K562 (cell line): Measurements from ENCODE around the gene KCNK7. TPM values are rescaled to one million over a fixed set of nuclear protein-coding genes. Genes with fewer than 3 reads are reported as not detected.

Experiments
- ASH1L ChIP-seq: fragments of 450-650 bp; IDR thresholded peaks from 2 replicates; pipeline ENCODE4 v1.6.1; 2018; ENCODE audit warnings: borderline replicate concordance, mild to moderate bottlenecking, low read depth; ENCODE audit not compliant: partially characterized antibody
- BDP1 ChIP-seq: IDR thresholded peaks from 3 replicates; pipeline ENCODE4 v1.6.1; 2011; ENCODE audit not compliant: insufficient read length, insufficient read depth
- CEBPB ChIP-seq: fragments of 450-650 bp; IDR thresholded peaks from 2 replicates; pipeline ENCODE4 v1.6.1; 2016; ENCODE audit warnings: missing genetic modification characterization, missing compliant biosample characterization
- CHAMP1 ChIP-seq: fragments of 450-650 bp; IDR thresholded peaks from 2 replicates; pipeline ENCODE4 v1.6.1; 2016; ENCODE audit warnings: mild to moderate bottlenecking
- CREM ChIP-seq: IDR thresholded peaks from 2 replicates; pipeline ENCODE4 v1.6.1; 2014; ENCODE audit warnings: antibody characterized with exemption, low read depth
- ELF1 ChIP-seq: fragments of 200-800 bp; sonication (Bioruptor generic); IDR thresholded peaks from 2 replicates; pipeline ENCODE4 v1.6.1; 2016; ENCODE audit warnings: missing genetic modification characterization, missing compliant biosample characterization
- FOXP4 ChIP-seq: sonication (generic); formaldehyde crosslinking; IDR thresholded peaks from 2 replicates; pipeline ENCODE4 v1.8.0; 2022; ENCODE audit warnings: mild to moderate bottlenecking, missing genetic modification reagents, borderline replicate concordance
- KLF6 ChIP-seq: fragments of 250-450 bp; sonication (Bioruptor Pico); IDR thresholded peaks from 2 replicates; pipeline ENCODE4 v1.4.0; 2020; ENCODE audit warnings: mild to moderate bottlenecking, moderate library complexity, borderline replicate concordance
- L3MBTL2 ChIP-seq: fragments of 450-650 bp; IDR thresholded peaks from 2 replicates; pipeline ENCODE4 v1.6.1; 2016; ENCODE audit warnings: mild to moderate bottlenecking, moderate library complexity
- LEF1 ChIP-seq: fragments of 450-650 bp; IDR thresholded peaks from 2 replicates; pipeline ENCODE4 v1.6.1; 2016; ENCODE audit warnings: mild to moderate bottlenecking
- MAFK ChIP-seq: IDR thresholded peaks from 2 replicates; pipeline ENCODE4 v1.6.1; 2011; ENCODE audit warnings: low read length, improper control_type of control experiment
- MIER1 ChIP-seq: fragments of 450-650 bp; IDR thresholded peaks from 2 replicates; pipeline ENCODE4 v1.6.1; 2016; ENCODE audit warnings: antibody characterized with exemption, mild to moderate bottlenecking, low read depth
- NR2F6 ChIP-seq: fragments of 450-650 bp; formaldehyde crosslinking; IDR thresholded peaks from 2 replicates; pipeline ENCODE4 v1.4.0; 2020; ENCODE audit warnings: mild to moderate bottlenecking
- RAD21 ChIP-seq, 2 experiments: fragments of 250-450 bp in 1 of 2; fragments of 450-650 bp in 1 of 2; sonication (Bioruptor Pico) in 1 of 2; formaldehyde crosslinking in 1 of 2; IDR thresholded peaks in 1 of 2; conservative IDR thresholded peaks in 1 of 2; 2 replicates each; pipeline versions ENCODE4 v1.4.0 to v1.8.0; 2020 to 2022; ENCODE audit warnings: mild to moderate bottlenecking in 2 of 2, moderate library complexity in 1 of 2
- RBM15 ChIP-seq: fragments of 200-400 bp; formaldehyde crosslinking; IDR thresholded peaks from 2 replicates; pipeline ENCODE4 v1.6.1; 2018; ENCODE audit warnings: mild to moderate bottlenecking, low read length, moderate library complexity; ENCODE audit not compliant: insufficient read depth
- SMARCA5 ChIP-seq: fragments of 450-650 bp; IDR thresholded peaks from 2 replicates; pipeline ENCODE4 v1.6.1; 2016
- TCF15 ChIP-seq: fragments of 250-450 bp; sonication (Bioruptor Pico); IDR thresholded peaks from 2 replicates; pipeline ENCODE4 v1.8.0; 2022; ENCODE audit warnings: moderate library complexity, mild to moderate bottlenecking, inconsistent platforms
- TFE3 ChIP-seq: fragments of 450-650 bp; formaldehyde crosslinking; IDR thresholded peaks from 2 replicates; pipeline ENCODE4 v1.4.0; 2020; ENCODE audit warnings: mild to moderate bottlenecking, mixed read lengths
- polyA plus RNA-seq, 8 experiments: library from polyadenylated mRNA; depleted of rRNA in 4 of 8; stranded (reverse) in 5 of 8; unstranded in 3 of 8; fragments of >200 nt; fragmentation: Nextera tagmentation in 2 of 8; fragmentation: Illumina TruSeq in 1 of 8; extraction: Ambion mirVana in 2 of 8; extraction: Trizol in 1 of 8; gene quantifications; 2 replicates each; pipeline versions ENCODE4 v1.2.1 to v1.2.3, GENCODE V29; 2011 to 2014; ENCODE audit warnings: inconsistent platforms in 1 of 8, missing spikeins in 1 of 8
- total RNA-seq, 7 experiments: library from RNA; depleted of rRNA in 6 of 7; stranded (reverse); fragments of >200 nt in 6 of 7; fragmentation: Illumina TruSeq in 2 of 7; extraction: Trizol in 2 of 7; gene quantifications; 2 replicates each; pipeline versions ENCODE4 v1.2.1 to v1.2.3, GENCODE V29; 2011 to 2021; ENCODE audit warnings: low replicate concordance in 1 of 7
- TF ChIP-seq, protein P1 (sequence below): sonication (generic); formaldehyde crosslinking; IDR thresholded peaks from 2 replicates; pipeline ENCODE4 v1.8.0; 2022; ENCODE audit warnings: mild to moderate bottlenecking, missing genetic modification reagents
- TF ChIP-seq, protein P2 (sequence below): sonication (generic); formaldehyde crosslinking; IDR thresholded peaks from 2 replicates; pipeline ENCODE4 v1.8.0; 2022; ENCODE audit warnings: mild to moderate bottlenecking, low read depth, missing genetic modification reagents

Gene KCNK7
- total and polyA plus RNA-seq, 9 of the 15 experiments (the other 6 are each of a cell fraction or from before 2014, with no cell fraction given): 0.07 to 0.40 TPM; not detected in 7

GRCh38 chr11:65637794-65638419, 42.3 kb upstream of the KCNK7 start, which contains the start of gene SIPA1 (continued):
- TF ChIP-seq TFE3 (no peak; the same call in 1 of the 2 replicates), LEF1 (no peak), CHAMP1 (no peak), FOXP4 (CRISPR knock-in tag) (no peak), RAD21 (CRISPR knock-in tag; conservative IDR thresholded peaks at IDR 0.05 in 1 of 2, IDR thresholded peaks at IDR 0.05 in 1 of 2) (peak; percentile 19 to 67), ASH1L (no peak), TCF15 (CRISPR knock-in tag) (no peak), L3MBTL2 (peak; percentile 53; the same call in 1 of the 2 replicates), MAFK (no peak), RBM15 (no peak), MIER1 (no peak), KLF6 (CRISPR knock-in tag) (no peak), NR2F6 (no peak), BDP1 (no peak), CEBPB (tag) (no peak), CREM (0 out of 2 replicates have a peak, but pooled peaks have one; percentile 20), ELF1 (tag) (no peak), SMARCA5 (peak; percentile 22; the same call in 1 of the 2 replicates)
- TF ChIP-seq, protein P1, sequence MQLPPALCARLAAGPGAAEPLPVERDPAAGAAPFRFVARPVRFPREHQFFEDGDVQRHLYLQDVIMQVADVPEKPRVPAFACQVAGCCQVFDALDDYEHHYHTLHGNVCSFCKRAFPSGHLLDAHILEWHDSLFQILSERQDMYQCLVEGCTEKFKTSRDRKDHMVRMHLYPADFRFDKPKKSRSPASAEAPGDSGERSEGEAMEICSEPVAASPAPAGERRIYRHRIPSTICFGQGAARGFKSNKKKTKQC (CRISPR knock-in tag): peak; percentile 55; the same call in 1 of the 2 replicates
- TF ChIP-seq, protein P2, sequence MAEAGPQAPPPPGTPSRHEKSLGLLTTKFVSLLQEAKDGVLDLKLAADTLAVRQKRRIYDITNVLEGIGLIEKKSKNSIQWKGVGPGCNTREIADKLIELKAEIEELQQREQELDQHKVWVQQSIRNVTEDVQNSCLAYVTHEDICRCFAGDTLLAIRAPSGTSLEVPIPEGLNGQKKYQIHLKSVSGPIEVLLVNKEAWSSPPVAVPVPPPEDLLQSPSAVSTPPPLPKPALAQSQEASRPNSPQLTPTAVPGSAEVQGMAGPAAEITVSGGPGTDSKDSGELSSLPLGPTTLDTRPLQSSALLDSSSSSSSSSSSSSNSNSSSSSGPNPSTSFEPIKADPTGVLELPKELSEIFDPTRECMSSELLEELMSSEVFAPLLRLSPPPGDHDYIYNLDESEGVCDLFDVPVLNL (CRISPR knock-in tag): no peak
